ENCODE data around the gene GMCL2.

- TF ChIP-seq POLR2AphosphoS5 (IDR thresholded peaks at IDR 0.05) = no peak
- no peak for TF ChIP-seq POLR2A (IDR thresholded peaks at IDR 0.05; ENCODE audit: low read depth)
Measured at GRCh38 chr5:178221282-178221681, 34.1 kb upstream of the GMCL2 start.
